ENCODE results near the gene TMPRSS13.

TMPRSS13 gene

DNA sequence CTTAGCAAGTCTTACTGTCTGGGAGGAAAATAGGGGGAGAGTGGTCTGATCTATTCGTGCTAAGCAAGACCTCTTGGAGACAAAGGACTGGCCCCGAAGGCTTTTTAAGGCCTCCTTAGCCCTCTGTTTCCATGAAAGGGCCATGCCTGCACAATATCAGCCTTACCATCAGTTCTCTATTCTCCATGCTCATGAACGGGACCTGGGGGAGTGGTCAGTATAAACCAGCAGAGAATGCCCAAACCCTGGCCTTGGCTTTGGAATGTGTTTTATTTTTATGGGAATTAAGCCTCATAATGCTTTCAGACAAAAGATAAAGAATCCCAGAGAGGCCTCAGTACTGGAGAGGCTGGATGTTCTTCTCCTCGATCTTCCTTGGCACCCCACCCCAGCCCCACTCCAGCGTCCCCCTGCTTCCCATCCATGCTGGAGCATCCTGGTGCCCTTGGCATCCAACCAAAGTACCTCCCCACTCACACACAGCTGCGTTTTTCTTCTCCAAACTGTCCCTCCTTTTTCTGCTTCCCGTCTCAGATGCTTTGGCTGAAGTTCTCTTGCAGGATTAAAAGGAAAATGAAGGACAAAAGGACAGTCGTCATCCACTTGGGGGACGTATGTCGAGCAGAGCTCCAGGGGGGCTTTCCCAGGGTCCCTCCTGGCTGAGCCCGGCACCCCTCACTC, 71.3 kb downstream of the TMPRSS13 start:
- Histone ChIP-seq H3K36me3 (ENCODE audit: control insufficient read depth in 2 of 2, insufficient read depth in 2 of 2, low read length in 2 of 2) (no peaks in the 10 kb centered on the region), H3K4me3 (ENCODE audit: low read length in 2 of 2) (no peak overlapping the region), H3K27ac (ENCODE audit: low read depth in 2 of 2, low read length in 2 of 2) (no peak overlapping the region), H3K9me3 (ENCODE audit: control insufficient read depth in 2 of 2, low read length in 2 of 2) (no peaks in the 10 kb centered on the region), H3K4me1 (ENCODE audit: control insufficient read depth in 2 of 2, insufficient read depth in 2 of 2, low read length in 2 of 2) (peaks cover 5 to 8% of the 10 kb centered on the region in 2 donors), H3K9ac (ENCODE audit: low read depth in 1 of 2, low read length in 2 of 2) (no peak overlapping the region), H3K27me3 (ENCODE audit: control insufficient read depth in 2 of 2, insufficient read depth in 2 of 2, low read length in 2 of 2) (no peaks in the 10 kb centered on the region)

DNA sequence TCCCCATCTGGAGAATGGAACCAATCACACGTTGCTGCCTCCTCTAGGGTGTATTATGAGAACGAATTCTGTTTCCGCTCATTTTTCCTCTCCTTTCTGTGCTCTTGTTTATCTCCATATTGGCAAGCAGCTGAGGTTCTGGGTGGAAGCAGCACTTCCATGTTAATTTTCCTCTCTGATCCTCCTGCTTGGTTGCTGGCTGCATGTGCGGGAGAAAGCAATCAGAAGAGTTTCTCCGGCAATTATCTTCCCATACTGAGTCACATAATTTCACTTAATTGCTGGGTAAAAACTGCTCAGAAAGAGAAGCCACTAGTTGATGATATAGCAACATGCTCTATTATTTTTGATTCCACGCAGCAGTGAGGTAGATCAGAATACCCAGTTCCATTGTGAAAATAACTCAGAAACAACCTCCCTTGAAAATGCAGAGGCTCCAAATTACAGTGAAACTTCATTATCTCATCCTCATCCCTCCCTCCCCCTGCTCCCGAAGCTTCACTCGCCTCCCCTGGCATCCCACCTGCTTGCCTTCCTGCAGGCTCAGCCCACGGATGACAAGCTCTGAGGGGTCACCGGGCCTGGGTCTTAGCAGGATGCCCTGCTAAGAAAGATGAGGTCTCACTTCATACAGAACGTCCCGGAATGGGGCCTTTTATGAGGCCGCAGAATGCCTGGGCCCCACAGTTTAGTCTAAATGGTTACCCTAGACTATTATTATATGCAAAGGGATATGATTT, 73.1 kb downstream of the TMPRSS13 start:
- H3K27ac ChIP-seq (ENCODE audit: low read depth in 2 of 2, low read length in 2 of 2) = no peak overlapping the region
- H3K9ac ChIP-seq (ENCODE audit: low read depth in 1 of 2, low read length in 2 of 2) = no peak overlapping the region
- no peaks in the 10 kb centered on the region for H3K9me3 ChIP-seq (ENCODE audit: control insufficient read depth in 2 of 2, low read length in 2 of 2)
- H3K27me3 ChIP-seq (ENCODE audit: control insufficient read depth in 2 of 2, insufficient read depth in 2 of 2, low read length in 2 of 2) = peaks cover 0 to 1% of the 10 kb centered on the region in 2 donors
- H3K36me3 ChIP-seq (ENCODE audit: control insufficient read depth in 2 of 2, insufficient read depth in 2 of 2, low read length in 2 of 2) = no peaks in the 10 kb centered on the region
- no peaks in the 10 kb centered on the region for H3K4me1 ChIP-seq (ENCODE audit: control insufficient read depth in 2 of 2, insufficient read depth in 2 of 2, low read length in 2 of 2)
- H3K4me3 ChIP-seq (ENCODE audit: low read length in 2 of 2) = no peak overlapping the region

DNA sequence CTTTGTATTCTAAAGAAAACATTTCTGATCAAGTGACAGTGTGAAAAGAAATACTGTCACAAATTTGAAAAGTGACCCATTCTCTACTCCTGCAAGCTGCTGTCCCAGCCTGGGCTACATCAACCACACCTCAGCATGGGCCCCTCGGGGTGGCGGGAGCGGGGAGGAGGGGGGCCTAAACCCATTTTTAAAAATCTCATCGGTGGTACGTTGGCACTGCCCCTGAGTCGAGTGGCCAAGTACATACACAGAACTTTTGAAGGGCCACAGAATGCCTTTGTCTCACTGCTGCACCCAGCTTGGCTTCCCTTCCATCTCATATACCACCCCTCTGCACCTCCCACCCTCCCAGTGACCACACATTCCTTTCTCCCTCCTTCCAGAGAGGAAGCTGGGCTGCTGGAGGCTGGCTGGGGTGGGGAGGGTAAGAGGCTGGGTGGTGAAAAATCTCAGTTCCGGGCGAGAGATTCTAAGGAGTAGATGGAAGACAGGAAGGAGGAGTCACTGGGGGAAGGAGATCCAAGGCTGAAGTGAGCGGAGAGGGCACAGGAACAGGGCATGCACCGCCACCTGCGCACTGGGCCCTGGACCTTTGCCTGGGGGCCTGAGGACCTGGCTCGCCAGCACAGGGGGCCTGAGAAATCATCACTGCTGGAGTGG, 73.9 kb downstream of the TMPRSS13 start:
- no peaks in the 10 kb centered on the region for H3K9me3 ChIP-seq (ENCODE audit: control insufficient read depth in 2 of 2, low read length in 2 of 2)

DNA sequence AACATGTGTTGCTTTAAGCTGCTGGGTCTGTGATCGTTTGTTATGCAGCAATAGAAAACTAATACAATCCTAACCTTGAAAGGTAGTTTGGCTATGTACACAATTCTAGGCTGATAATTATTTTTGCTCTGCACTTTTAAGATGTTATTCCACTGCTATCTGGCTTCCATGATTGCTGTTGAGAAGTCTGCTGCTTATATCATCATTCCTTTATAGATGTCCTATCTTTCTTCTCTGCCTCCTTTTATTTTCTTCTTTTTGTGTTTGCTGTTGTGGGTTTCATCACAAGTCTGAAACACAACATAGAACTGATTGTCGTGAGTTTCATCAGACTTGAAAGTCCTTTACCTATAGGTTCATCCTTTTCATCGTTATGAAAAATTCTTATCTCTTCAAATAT, 76.9 kb downstream of the TMPRSS13 start:
- Histone ChIP-seq H3K36me3 (ENCODE audit: control insufficient read depth in 2 of 2, insufficient read depth in 2 of 2, low read length in 2 of 2) (no peaks in the 10 kb centered on the region), H3K9me3 (ENCODE audit: control insufficient read depth in 2 of 2, low read length in 2 of 2) (no peaks in the 10 kb centered on the region), H3K27ac (ENCODE audit: low read depth in 2 of 2, low read length in 2 of 2) (no peak overlapping the region), H3K27me3 (ENCODE audit: control insufficient read depth in 2 of 2, insufficient read depth in 2 of 2, low read length in 2 of 2) (peaks cover 0 to 3% of the 10 kb centered on the region in 2 donors), H3K4me1 (ENCODE audit: control insufficient read depth in 2 of 2, insufficient read depth in 2 of 2, low read length in 2 of 2) (no peaks in the 10 kb centered on the region), H3K9ac (ENCODE audit: low read depth in 1 of 2, low read length in 2 of 2) (no peak overlapping the region), H3K4me3 (ENCODE audit: low read length in 2 of 2) (no peak overlapping the region)

More for the DNA sequence above, 73.9 kb downstream of the TMPRSS13 start:
- no peaks in the 10 kb centered on the region for H3K36me3 ChIP-seq (ENCODE audit: control insufficient read depth in 2 of 2, insufficient read depth in 2 of 2, low read length in 2 of 2)
- no peak overlapping the region for H3K9ac ChIP-seq (ENCODE audit: low read depth in 1 of 2, low read length in 2 of 2)
- no peak overlapping the region for H3K4me3 ChIP-seq (ENCODE audit: low read length in 2 of 2)
- peaks cover 0 to 3% of the 10 kb centered on the region in 2 donors for H3K27me3 ChIP-seq (ENCODE audit: control insufficient read depth in 2 of 2, insufficient read depth in 2 of 2, low read length in 2 of 2)
- H3K4me1 ChIP-seq (ENCODE audit: control insufficient read depth in 2 of 2, insufficient read depth in 2 of 2, low read length in 2 of 2) = no peaks in the 10 kb centered on the region
- no peak overlapping the region for H3K27ac ChIP-seq (ENCODE audit: low read depth in 2 of 2, low read length in 2 of 2)

DNA sequence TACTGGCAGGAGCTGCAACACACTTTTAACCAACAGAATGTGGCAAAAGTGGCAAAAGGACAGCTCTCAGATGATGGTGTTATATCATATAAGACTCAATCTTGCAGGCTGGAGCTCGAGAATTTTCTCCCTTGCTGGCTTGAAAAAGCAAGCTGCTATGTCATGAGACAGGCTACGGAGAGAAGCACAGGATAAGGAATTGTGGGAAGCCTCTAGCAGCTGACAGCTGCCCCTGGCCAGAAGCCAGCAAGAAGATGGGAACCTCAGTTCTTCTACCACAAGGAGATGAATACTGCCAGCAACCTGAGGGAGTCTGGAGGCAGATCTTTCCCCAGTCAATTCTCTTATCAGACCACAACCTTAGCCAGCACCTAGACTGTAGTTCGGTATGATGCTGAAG, 77.3 kb downstream of the TMPRSS13 start:
- peaks cover 0 to 3% of the 10 kb centered on the region in 2 donors for H3K27me3 ChIP-seq (ENCODE audit: control insufficient read depth in 2 of 2, insufficient read depth in 2 of 2, low read length in 2 of 2)
- H3K36me3 ChIP-seq (ENCODE audit: control insufficient read depth in 2 of 2, insufficient read depth in 2 of 2, low read length in 2 of 2) = no peaks in the 10 kb centered on the region
- H3K4me3 ChIP-seq (ENCODE audit: low read length in 2 of 2) = no peak overlapping the region
- H3K27ac ChIP-seq (ENCODE audit: low read depth in 2 of 2, low read length in 2 of 2) = no peak overlapping the region
- H3K4me1 ChIP-seq (ENCODE audit: control insufficient read depth in 2 of 2, insufficient read depth in 2 of 2, low read length in 2 of 2) = no peaks in the 10 kb centered on the region
- H3K9ac ChIP-seq (ENCODE audit: low read depth in 1 of 2, low read length in 2 of 2) = no peak overlapping the region
- no peaks in the 10 kb centered on the region for H3K9me3 ChIP-seq (ENCODE audit: control insufficient read depth in 2 of 2, low read length in 2 of 2)

DNA sequence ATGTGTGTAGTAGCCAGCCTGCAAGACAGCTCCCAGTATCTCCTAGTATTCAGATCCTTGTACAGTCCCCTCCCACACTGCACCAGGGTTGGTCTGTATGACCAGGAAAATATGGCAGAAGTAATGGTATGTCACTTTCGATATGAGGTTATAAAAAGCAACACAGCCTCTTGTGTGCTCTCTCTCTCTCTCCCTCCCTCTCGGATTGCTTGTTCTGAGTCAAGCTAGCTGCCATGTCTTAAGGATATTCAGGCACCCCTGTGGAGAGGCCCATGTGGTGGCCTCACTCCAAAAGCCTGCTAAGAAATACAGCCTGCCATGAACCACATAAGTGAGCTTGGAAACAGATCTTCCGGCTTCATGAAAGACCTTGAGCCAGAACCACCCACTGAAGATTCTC, 78.1 kb downstream of the TMPRSS13 start:
- Histone ChIP-seq H3K9me3 (ENCODE audit: control insufficient read depth in 2 of 2, low read length in 2 of 2) (no peaks in the 10 kb centered on the region), H3K27me3 (ENCODE audit: control insufficient read depth in 2 of 2, insufficient read depth in 2 of 2, low read length in 2 of 2) (peaks cover 0 to 3% of the 10 kb centered on the region in 2 donors), H3K4me3 (ENCODE audit: low read length in 2 of 2) (no peak overlapping the region), H3K9ac (ENCODE audit: low read depth in 1 of 2, low read length in 2 of 2) (no peak overlapping the region), H3K4me1 (ENCODE audit: control insufficient read depth in 2 of 2, insufficient read depth in 2 of 2, low read length in 2 of 2) (no peaks in the 10 kb centered on the region), H3K36me3 (ENCODE audit: control insufficient read depth in 2 of 2, insufficient read depth in 2 of 2, low read length in 2 of 2) (no peaks in the 10 kb centered on the region), H3K27ac (ENCODE audit: low read depth in 2 of 2, low read length in 2 of 2) (no peak overlapping the region)

Measured in mucosa of rectum (tissue), 2 donors.